GM04503 (cell line): ENCODE results near the gene CCR6.

ENCODE experiments used
- DNase-seq: peaks from one replicate; pipeline ENCODE4 v3.0.0-alpha.2; 2012; ENCODE audit warnings: low read depth

CCR6 gene

DNA sequence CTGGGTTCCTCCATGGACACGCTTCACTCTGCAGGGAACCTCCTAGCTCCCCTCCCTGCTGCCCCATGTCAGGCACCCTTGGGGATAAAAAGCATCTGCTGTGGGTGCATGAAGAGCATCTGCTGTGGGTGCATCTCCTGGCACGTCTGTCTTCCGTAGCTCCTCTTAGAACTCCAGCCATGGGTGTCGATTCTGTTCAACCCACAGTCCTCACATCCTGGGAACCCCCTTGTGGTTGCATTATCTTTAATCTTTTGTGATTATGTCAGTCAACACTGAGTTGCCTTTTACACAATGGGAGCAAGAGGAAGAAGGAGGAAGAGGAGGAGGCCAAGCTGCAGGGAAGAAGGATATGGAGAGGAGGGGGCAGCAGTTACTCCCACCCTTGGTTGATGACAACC is 24.1 kb upstream of the CCR6 start:
- DNase-seq = no peak

- DNase-seq = no peak
Measured at GRCh38 chr6:167099707-167100106, 23.2 kb upstream of the CCR6 start.

- DNase-seq = no peak
Measured at GRCh38 chr6:167100241-167100674, 22.6 kb upstream of the CCR6 start.

DNA sequence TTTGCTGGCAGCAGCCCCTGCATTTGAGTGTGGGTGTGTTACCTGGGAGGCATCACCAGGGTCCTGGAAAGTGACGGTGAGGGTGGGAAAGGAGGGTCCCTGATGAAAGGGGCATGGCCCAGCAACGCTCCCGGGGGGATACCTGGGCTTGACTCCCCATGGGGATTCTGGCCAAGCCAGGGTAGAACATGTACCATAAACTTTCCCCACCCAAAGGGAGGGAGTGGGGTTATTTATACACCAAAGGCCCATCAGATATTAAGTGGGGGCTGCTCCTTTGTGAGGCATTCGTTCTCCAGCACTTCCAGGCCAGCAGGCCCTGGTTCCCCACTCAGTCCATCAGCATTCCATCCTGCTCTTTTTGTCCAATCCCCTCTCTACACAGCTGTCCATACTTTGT is 20.6 kb upstream of the CCR6 start:
- DNase-seq = no peak

GRCh38 chr6:167103041-167103891 is 19.6 kb upstream of the CCR6 start:
- DNase-seq = no peak

- DNase-seq = no peak
Measured at GRCh38 chr6:167104388-167104787, 18.5 kb upstream of the CCR6 start.

GRCh38 chr6:167105060-167105459 is 17.8 kb upstream of the CCR6 start:
- no peak for DNase-seq

DNA sequence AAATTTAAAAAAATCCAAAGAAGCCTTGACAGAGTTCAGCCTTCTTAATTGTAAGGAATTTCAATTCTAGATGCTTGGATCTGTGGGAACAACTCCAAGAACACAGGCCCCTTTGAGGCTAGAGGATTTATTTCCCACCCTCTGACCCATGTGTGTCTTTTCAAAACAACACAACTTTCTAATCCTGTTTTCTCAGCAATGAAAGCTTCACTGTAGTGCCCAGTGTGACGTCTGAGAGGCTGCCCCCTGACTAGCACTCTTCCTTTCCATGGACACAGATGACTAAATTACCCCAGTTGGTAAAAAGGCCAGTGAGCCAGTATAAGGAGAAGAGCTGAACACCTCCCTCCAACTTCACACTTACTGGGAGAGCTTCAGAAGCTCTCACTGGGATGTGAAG is 16.5 kb upstream of the CCR6 start:
- DNase-seq = no peak

DNA sequence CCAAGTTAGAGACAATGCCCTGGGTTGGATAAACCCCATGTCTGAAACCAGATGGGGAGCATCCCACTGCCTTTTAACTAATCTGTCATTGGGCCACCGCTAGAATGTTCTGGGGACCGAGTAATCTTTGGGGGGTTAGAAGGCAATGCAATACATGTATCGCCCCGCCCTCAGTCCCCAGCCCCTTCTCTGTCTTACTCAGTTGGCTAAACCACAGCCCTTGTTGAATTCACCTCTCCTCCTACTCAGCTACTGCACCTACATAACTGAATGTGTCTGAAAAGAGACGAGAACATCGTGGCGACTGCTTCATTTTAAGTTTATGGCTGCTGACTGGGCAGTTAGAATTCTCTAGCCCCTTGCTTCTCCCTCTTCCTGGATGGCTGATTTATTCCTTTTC is 15.1 kb upstream of the CCR6 start:
- no peak for DNase-seq

GRCh38 chr6:167108278-167108677 is 14.6 kb upstream of the CCR6 start:
- DNase-seq = no peak

GRCh38 chr6:167109651-167110050 is 13.2 kb upstream of the CCR6 start:
- no peak for DNase-seq

DNA sequence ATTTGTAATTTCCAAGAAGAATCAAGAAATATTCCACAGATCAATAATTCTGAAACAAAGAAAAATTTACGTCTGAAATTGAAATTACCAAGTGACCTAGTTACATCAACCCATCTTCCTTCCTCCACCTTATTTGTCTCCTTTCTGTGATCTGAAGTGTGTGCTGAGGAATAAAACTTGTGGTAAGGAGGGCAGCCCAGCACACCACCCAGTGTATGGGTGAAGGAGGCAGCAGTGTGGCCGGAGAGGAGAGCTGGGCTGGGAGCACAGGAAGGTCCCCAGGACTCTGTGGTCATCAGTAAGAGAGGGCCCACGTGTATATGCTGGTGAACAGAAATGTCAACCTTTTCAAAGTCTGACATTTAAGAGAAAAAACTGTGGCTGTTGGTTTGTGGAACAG is 11.3 kb upstream of the CCR6 start:
- DNase-seq = no peak

GRCh38 chr6:167112421-167112820 is 10.5 kb upstream of the CCR6 start:
- DNase-seq = no peak

DNA sequence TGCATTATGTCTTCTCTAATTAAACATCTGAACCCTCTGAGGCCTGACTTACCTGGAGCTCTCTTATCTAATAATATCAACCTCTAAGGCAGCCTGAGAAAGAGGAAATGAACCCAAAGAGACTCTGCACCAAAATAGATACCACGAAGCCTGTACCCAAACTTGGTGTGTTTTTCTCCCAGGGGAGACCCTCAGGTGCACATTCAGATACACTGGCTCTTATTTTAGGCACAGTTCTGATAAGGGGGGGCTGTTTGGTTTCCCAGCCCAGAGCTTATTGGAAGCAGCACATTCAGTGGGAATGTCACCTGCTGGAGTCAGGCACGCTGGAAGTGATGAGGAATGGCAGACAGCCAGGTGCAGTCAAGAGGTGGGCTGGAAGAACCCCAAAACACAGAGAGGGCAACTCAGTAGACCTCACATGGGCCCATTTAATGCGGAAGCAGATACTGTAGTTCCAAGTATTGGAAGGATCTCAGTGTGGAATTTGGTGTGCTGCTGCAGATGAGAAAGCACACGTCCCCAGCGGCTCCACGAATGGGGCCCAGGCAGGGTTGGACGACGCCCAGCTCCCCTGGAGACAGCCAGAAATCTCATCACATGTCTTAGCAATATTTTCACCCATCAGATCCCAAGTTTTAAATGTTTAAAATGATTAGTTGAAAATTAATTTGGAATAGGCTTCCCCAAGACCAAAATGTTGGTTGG is 9.7 kb upstream of the CCR6 start:
- DNase-seq = no peak

GRCh38 chr6:167113935-167114910 is 8.7 kb upstream of the CCR6 start:
- no peak for DNase-seq

GRCh38 chr6:167115054-167115453 is 7.8 kb upstream of the CCR6 start:
- no peak for DNase-seq

DNA sequence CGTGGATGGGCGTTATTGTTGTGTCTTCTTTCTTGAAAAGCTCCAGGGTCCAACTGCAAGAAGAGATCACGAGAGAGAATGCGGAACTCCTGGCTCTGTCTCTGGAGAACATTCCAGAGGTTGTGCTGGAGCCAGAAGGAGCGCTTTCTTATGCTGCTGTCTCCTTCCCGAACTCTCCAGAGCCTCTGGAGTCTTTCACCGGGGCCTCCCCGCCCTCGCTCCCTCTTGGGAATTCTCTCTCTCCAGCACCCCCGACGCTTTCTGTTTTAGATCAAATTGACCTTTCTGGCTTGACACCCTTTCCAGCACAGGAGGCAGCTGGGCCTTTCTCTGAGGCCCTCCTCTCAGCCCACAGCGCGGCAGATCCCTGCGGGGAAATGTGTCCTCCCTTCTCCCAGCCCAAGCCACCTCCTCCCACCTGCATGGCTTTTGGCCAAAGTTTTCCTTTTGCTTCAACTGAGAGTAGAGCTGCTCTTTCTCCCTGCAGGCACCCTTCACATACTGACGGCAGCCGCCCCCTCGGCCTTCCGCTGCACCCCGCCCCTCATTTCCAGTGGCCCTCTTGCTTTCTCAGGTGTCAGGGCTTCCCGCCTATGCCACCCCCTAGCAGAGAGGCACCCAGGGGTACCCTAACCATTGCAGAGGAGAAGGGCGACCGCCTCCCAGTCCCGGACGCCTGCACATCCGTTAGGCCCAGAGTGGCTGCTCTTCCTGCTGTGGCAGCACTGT is 6.6 kb upstream of the CCR6 start:
- no peak for DNase-seq

DNA sequence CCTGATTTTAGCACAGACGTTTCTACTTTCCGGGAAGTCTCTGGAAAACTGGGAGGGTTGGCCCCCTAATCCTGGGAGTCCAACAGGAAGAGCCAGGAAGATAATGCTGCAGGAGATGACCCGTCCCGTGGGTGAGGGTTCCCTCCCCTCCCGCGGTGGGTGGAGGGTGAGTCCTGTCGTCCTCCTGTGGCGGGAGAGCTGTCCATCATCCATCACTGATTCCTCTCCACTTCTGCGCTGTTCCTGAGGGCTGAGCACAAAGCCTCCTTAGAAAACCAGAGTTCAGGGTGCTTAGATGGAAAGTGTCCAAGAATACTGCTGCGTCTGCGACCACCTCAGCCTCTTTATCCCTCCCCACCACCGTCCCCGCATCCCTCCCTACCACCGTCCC is 6.1 kb upstream of the CCR6 start:
- DNase-seq = no peak

- no peak for DNase-seq
Measured at GRCh38 chr6:167118006-167118405, 4.9 kb upstream of the CCR6 start.

DNA sequence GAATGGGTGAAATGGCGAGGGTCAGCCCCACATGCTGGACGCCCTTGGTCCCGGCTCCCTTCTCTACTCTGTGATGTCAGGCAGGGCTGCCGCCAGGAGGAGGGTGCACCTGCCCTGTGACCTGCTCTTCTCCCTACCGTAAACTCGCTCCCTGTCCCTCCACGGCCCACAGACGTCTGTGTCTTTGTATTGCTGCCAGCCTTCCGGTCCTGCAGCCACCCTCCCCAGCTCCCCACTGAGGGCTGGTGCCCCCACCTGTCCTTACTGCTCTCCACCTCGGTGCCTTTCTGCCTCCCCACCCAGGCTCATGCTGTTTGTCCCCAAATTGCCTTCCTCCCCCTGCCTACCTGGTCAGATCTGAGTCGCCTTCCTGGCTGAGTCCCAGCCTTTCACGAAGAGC is 4.1 kb upstream of the CCR6 start:
- no peak for DNase-seq

DNA sequence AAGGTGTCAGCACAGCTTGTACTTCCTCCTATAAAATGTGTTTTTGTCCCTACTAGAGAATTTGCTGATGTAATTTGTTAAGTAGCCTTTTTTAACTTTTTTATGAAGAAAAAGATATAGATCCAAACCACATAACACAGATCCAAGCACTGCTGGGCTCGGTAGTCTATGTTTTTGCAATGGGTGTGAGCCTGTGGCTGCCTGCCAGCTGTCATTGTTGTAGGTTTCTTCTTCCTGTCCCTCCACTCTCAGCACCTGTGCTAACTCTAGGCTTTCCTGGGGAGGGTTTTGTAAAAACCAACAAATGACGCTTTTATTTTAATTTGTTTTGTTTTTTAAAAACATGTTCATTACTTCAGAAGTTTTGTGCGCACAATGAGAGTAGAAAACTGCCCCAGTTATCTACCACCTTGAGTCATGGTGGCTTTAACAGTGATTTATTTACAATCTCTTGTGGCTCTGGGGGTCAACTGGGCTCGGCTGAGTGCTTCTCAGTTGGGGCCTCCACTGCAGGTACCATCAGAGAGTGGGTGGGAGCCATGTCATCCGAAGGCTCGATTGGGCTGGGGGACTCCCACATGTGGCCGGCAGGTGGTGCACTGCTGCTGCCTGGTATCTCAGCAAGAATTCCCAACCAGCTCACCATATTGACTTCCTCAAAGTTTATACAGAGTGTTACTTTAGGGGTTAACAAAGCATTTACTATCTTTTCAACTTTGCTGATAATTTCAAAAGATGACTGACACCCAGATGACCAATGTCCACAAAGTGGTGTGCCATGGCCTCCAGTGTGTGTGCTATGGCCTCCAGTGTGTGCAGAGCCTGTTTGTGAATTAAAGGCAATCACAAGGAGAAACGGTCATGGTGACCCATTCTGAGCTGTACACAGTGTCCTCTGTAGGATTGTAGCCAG is 3.0 kb upstream of the CCR6 start:
- no peak for DNase-seq
